Epithelial cell of proximal tubule (primary cell): Measurements from ENCODE around the gene PTH2R. TPM values are rescaled to one million over a fixed set of nuclear protein-coding genes. Genes with fewer than 3 reads are reported as not detected.
A peak's percentile ranks its signal among the peaks of the same experiment; 100 is the strongest.

ENCODE experiments used
- DNase-seq: peaks from one replicate; pipeline ENCODE4 v3.0.0-alpha.2; 2011; ENCODE audit warnings: low read depth
- H3K4me3 ChIP-seq: 2 replicates; pipeline ENCODE4 v1.5.1; 2011; ENCODE audit warnings: low read depth, mild to moderate bottlenecking, low read length
- total RNA-seq: library from RNA; depleted of rRNA; stranded (reverse); fragments of >200 nt; gene quantifications from 2 replicates; pipeline ENCODE4 v1.2.3, GENCODE V29; 2015
- TF ChIP-seq, protein P1 (sequence below): conservative IDR thresholded peaks from 2 replicates; pipeline ENCODE4 v1.5.1; 2012; ENCODE audit warnings: low read depth, mild to moderate bottlenecking, low read length

PTH2R gene
- total RNA-seq, 1 donor from 2014 or later = not detected

- no peak for DNase-seq
- no peak overlapping the region for H3K4me3 ChIP-seq
- TF ChIP-seq, protein P1, sequence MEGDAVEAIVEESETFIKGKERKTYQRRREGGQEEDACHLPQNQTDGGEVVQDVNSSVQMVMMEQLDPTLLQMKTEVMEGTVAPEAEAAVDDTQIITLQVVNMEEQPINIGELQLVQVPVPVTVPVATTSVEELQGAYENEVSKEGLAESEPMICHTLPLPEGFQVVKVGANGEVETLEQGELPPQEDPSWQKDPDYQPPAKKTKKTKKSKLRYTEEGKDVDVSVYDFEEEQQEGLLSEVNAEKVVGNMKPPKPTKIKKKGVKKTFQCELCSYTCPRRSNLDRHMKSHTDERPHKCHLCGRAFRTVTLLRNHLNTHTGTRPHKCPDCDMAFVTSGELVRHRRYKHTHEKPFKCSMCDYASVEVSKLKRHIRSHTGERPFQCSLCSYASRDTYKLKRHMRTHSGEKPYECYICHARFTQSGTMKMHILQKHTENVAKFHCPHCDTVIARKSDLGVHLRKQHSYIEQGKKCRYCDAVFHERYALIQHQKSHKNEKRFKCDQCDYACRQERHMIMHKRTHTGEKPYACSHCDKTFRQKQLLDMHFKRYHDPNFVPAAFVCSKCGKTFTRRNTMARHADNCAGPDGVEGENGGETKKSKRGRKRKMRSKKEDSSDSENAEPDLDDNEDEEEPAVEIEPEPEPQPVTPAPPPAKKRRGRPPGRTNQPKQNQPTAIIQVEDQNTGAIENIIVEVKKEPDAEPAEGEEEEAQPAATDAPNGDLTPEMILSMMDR = no peak
Measured at GRCh38 chr2:208363485-208363884, 43.1 kb upstream of the PTH2R start.

DNA sequence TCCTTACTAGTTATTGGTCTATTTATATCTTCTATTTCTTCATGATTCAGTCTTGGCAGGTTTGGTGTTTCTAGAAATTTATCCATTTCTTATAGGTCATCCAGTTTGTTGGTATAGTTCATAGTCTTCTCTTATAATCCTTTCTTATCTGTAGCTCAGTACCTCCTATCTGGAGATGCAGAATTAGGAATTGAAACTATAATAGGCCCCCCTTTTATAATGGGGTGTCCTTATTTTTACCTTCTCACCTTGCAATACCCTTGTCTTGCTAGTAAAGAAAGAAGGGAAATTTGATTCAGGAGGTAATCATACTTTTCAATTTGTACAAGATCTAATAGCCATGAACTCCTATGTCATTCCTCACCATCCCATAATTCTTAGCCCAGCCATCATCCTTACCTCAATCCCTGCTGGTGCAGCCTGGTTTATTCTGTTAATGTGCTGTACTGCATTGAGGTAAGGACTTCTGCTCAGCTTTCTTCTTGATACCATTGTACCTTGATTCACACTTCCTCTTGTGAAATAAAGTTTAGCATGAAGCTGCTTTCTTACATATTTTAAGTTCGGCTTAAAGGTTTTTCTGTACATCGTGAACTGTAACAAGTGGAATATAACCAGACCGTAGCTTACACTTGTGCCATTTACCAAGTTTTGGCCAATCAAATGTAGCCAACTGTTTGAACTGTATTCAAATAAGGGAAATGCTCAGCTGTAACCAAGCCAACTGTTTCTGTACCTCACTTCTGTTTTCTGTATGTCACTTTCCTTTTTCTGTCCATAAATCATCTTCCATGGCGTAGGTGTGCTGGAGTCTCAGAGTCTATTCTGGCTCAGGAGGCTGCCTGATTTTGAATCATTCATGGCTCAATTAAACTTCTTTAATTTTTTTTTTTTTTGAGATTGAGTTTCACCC is 40.1 kb upstream of the PTH2R start:
- TF ChIP-seq, protein P1 = no peak
- no peak overlapping the region for H3K4me3 ChIP-seq
- DNase-seq = no peak

DNA sequence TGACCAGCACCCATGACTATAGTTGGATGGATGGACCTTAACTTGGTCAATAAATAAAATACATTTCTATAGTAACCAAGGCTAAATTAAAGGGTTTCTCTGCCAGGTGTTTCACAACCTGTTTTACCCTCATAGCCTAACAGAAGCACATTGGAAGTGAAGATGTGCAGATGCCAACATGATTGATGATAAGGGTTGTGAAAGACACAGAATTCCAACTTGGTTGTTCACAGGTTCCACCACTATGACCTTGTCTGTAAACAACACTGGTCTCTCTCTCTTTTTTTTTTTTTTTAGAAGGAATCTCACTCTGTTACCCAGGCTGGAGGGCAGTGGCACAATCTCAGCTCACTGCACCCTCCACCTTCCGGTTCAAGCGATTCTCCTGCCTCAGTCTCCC is 37.5 kb upstream of the PTH2R start:
- no peak overlapping the region for H3K4me3 ChIP-seq
- peak; percentile 82 for DNase-seq
- TF ChIP-seq, protein P1 = no peak

GRCh38 chr2:208370881-208371633 is 35.5 kb upstream of the PTH2R start:
- H3K4me3 ChIP-seq = no peak overlapping the region
- DNase-seq = no peak
- TF ChIP-seq, protein P1 = no peak

DNA sequence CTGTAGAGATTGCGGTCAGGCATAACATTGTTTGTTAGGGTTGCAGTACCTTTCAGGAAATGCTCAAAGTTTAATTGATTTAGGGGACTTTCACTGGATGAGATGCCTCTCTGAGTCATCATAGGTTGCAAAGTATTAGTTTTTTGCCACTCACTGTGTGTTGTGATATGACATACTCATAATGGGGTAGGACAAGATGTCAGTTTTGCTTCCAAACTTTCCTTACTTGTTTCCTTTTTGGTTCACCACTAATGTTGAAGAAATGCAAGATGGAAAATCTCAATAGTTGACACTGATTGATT is 35.0 kb upstream of the PTH2R start:
- TF ChIP-seq, protein P1 = no peak
- H3K4me3 ChIP-seq = no peak overlapping the region
- DNase-seq = no peak

DNA sequence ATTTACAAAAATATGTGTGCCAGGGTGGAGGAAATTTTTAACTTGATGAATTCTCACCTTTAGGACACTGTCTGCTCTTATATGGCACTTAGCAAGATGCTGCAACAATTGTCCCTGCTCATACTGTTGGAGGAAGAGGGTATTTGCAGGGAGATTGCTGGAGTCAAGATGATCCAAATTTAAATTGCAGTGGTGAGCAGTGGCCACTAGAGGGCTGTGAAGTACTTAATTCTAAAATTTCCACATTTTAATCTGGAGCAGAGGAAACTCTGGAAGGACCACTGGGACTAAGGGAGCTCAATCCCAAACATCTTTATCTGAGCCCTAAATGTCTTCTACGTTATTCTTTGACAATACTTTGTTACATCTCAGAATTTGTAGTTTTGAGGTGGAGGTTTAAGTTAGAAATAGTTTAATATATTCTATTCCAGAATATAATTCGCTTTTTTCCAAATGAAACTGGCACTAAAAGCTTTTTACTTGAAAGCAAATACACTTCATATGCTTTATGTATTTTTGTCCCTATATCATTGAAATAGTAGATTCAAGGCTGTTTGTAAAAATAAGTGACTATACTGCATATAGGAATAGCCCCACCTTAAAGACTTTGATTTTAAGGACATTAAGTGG is 33.0 kb upstream of the PTH2R start:
- TF ChIP-seq, protein P1 = peak; percentile 78
- DNase-seq = no peak
- H3K4me3 ChIP-seq = no peak overlapping the region
